HS-27A (cell line): ENCODE data around the gene OR51E1.

Experiments
- DNase-seq: peaks from one replicate; pipeline ENCODE4 v3.0.0-alpha.2; 2012; ENCODE audit warnings: low read depth, missing footprints

The OR51E1 gene

DNA sequence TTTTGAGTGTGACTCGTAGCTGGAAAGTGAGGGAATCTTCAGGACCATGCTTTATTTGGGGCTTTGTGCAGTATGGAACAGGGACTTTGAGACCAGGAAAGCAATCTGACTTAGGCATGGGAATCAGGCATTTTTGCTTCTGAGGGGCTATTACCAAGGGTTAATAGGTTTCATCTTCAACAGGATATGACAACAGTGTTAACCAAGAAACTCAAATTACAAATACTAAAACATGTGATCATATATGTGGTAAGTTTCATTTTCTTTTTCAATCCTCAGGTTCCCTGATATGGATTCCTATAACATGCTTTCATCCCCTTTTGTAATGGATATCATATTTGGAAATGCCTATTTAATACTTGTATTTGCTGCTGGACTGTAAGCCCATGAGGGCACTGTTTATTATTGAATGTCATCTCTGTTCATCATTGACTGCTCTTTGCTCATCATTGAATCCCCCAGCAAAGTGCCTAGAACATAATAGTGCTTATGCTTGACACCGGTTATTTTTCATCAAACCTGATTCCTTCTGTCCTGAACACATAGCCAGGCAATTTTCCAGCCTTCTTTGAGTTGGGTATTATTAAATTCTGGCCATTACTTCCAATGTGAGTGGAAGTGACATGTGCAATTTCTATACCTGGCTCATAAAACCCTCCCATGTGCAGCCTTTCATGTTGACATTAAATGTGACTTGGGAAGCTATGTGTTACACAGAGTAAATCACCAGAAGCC lies 11.0 kb downstream of the OR51E1 start:
- no peak for DNase-seq

DNA sequence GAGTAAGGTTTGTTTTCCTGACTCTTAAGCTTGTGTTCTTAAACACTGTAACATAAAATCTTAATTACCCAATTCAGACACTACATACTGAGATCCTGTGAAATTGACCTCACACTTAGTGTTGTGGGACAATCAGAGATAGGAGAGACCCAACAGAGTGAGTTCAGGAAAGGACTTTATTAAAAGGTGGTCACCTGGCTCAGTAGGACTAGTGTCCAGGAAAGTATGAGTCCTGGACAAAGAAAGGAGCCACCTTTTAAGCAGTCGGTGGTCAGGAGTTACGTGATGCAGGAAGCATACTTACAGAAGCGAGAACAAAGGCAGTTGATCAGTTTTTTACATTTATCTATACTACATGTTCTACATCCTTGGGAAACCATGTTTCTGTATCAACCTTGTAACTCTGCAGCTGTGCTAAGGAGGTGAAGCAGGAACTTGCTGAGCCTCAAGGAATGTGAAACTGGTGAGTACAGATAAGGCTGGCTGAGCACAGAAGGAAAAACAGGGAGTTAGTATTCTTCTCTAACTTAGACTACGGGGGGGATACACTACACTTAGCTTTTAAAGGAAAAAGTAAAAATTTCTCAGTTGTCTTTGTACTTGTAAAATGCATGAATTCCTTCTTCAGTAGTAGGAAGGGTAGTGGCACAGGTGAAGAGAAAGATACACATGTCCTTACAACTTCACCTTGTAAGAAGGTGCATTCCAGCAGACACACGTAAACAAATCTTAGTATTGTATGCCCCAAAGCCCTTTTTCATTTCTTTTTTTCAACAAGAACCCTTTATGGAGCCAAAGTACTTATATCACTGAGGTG lies 15.1 kb downstream of the OR51E1 start:
- DNase-seq, result no peak

DNA sequence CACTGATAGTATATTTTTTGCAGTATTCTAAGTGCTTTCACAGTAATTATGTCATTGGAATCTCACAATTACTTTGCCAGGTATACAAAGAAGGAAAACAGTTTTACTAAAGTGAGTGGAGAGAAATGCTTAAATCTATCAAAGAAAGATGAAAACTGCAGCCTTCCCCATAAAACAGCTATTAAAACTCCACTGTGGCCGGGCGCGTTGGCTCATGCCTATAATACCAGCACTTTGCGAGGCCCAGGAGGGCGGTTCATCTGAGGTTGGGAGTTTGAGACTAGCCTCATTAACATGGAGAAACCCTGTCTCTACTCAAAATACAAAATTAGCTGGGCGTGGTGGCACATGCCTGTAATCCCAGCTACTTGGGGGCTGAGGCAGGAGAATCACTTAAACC lies 19.1 kb downstream of the OR51E1 start:
- DNase-seq, result no peak

DNA sequence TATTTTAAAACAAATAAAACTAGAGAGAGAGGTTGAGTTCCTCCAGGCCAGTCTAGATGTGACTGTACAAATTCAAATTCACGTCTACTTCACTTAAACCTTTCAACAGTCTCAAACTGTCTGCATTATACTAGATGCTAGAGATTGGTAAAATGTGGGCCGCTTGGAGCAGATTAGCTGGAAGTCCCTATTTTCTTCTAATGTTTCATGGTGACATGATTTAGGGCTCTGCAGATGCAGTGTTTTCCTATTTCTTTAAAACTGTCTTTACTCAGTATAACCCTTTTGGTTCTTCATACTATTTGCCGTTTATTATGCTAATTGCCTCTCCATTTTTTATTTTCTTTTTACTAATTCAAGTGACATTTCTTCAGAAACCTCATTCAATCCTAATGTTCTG lies 20.4 kb downstream of the OR51E1 start:
- DNase-seq, result no peak

DNA sequence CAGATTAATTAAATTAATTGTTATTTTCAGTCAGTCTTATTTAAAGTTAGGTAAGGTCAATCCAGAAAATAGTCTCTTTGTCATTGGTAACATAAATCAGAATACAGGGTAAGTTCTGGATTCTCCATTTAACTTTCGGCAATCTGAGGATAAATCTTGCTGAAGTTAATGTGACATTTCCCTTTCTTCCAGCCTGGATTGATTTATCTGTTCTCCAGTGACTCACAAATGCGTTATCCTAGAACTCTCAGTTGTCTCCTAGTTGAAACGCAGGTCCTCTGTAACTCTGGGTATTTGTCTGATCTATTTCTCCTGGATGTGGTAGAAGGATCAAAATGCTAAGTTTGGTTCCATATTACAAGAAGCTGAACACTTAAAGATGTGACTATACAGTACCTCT lies 21.0 kb downstream of the OR51E1 start:
- DNase-seq, result no peak

DNA sequence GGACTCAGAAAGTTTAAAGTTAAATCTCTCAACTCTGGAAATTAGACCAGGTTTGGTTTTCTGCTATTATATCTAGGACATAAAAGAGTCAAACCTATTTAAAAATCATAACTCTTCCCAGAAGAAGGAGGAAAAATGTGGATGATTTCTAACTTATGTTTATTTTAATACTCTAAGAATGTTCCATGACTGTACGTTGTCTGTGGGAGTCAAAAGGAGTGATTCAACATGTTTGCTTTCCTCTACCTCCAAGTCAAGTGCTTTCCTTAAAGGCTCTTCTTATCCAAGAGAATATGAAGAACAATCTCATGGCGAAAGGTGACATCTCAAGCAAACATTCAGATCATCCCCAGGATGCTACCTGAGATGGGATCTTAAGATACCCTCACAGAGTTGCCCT lies 21.6 kb downstream of the OR51E1 start:
- DNase-seq, result no peak

DNA sequence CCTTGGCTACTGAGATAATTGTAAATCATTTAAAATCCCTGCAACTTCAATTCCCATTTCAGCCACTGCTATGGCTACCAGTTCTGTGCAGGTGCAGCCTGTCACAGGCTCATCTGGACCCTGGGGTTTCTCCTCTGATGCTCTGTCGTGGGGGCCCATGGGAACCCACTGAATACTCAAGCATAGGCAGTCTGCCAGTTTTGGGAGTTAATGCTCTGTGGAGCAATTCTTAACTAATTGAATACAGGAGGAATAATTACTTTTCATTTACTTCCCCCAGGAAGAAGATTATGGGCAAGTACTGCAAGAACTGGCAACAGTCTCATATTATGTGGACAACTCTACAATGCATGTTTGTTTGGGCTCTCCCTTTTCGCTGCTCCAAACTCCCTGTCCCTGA lies 28.0 kb downstream of the OR51E1 start:
- DNase-seq, result no peak

DNA sequence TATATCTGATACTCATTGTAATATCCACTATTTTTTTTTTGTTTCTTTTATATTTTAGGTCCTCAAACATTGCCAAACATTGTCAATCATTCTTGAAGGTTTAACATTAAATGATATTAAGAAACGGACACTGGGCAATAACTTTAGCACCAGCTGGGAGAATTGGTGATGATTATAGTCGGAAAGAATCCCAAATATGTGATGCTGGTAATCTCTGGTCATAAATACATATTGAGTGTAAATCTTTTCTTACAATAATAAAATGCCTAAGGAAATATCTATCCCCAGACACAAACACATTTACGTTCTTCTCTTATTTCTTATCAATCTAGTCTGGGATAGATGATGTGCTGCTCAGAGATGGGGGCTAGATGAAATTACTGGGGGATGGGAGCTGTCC lies 28.7 kb downstream of the OR51E1 start:
- peak; percentile 70 for DNase-seq

DNA sequence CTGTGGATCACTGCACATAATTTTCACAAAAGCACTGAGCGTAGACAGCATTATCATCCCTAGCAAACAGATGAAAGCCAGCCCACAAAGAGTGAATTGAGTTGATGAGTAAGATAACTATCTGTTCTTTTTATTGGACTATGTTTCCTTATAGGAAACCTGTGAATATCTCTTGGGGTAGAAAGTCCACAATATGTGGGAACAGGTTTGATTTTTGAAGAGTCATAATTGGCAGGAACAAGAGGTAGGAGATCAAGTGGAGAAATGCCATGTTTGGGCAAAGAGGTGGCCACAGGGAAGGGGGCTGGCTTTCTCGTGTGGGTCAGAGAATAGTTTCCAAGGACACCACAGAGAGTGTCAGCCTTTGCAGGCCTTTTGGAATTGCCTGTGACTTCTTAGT lies 30.0 kb downstream of the OR51E1 start:
- no peak for DNase-seq

DNA sequence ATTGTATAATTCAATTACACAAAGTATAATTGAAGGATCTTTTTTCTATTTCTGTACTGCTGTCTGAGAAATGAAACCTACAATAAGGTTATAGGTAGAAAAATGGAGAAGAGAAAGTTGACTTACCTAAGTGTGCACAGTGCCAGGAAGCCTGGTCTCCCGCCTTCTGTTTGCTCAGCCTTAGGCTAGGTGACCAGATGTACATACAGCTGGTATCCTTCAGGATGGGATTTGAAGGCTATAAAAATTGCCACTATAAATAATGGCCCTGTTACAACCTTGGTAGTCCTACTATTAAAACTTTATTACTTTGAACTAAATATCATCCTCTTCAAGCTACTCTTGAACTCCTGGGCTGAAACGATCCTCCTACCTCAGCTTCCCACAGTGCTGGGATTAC lies 34.2 kb downstream of the OR51E1 start:
- no peak for DNase-seq

DNA sequence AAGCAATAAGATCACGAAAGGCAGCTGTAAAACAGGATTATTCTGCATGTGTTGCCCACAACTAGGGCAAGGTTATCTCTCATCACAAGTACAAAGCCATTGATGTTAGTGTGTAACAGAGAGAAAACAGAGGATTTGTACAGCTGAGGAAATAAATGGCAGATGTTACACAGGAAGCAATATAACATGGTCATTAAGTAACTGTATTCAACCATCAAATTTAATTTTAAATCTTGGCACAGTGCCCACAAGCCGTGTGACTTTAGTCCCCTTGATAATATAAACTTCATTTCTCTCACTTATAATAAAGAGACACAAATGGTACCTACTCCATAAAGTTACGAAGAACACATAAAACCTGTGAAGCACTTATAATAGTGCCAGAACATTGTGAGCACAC lies 36.6 kb downstream of the OR51E1 start:
- no peak for DNase-seq

DNA sequence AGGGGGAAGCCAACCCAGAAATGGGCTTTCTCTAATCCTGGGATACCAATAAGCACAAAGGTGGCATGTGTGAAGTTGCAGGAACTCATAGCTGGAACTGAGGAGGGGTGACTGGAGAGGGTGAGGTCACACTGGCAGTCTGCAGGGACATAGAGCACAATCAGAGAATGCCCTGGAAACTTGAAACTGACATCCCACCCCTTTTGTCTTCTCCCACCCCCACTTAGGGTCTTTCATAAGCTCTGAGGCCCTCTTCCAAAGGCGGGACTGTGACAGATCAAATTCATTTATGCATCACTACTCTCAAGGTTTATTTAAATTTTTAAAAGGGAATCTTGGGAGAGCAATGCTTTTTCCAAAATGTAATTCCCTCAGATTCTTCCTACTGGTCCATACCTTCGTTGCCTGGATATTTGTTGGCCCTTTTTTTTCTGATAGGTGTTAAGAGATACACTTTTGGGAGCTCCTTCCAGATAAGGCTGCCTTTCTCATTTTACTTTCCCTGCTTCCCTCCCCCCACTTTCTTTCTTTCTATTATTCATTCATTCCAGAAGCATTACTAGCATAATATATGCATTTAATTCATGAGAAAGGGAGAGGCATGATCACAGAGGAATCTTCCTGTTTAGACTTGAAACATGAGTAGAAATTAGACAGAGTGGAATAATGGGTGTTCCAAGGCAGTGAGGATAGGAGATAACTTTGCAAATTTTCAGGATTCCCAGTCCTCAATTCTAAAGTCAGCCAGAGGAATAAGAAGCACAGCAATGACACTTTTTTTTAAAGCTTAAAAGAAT lies 39.0 kb downstream of the OR51E1 start:
- no peak for DNase-seq

DNA sequence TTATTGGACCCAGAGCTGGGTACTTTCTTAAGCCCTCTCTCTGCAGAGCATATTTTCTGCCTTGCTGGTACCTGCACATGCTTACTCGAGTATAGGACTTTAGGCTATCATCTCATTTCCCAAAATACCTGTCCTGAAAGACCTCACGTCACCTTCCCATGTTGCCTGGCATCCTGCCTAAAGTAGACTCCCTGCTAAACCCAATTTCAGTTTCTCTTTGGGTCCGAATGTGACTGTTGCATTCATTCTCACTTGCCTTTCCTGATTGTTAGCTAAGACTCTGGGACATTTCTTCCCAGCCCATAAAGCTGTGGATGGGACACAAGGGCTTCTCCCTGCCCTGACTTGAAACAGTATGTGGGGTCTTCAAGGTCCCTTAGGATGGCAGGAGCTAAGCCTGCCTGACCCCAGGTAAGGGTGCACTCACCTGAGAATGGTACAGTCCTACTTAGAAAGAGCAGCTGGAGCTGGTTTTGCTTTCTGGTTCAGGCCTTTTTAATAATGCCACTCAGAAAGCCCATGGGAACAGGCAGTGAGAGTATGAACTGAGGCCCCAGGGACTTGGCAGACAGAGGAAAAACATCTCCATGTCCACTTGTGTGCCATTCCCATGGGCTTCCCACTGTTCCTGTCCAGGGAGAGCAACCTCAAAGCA lies 41.0 kb downstream of the OR51E1 start:
- DNase-seq, result no peak

DNA sequence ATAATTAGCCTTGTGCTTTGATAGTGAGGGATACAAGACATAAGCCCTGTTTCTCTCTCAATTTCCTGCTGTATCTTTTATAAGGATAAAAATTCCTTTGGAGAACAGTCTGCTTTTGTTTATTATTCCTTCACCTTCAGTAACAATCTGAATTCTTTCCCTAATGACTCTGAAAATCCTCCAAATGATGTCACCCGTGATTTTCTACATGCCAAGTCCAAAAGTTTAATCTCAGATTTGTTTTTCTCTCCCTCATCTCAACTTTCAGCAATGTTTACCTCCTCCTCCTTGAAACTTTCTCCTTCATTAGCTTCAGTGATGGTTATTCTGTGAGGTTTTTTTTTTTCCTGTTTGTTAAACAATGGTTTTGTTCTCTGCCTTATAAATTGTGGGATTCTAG lies 51.7 kb downstream of the OR51E1 start:
- no peak for DNase-seq

DNA sequence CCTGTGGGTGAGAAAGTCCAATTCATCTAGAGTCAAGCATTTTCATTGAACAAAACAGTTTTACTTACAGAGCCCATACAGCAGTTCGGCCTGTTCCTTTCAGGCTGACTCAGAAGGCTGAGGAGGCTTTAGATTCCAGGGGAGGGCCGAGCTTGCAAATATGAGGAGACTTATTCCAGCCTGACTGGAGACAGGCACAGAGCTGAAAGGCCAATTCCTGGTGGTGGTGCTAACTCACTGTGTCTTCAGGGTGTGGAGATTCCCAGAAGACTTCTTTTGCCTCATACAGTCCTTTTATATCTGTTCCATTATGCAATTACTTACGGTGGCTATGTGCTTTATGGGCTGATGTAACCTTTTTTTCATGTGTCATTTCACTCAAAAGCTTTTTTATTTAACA lies 53.8 kb downstream of the OR51E1 start, which contains the start of gene OR51E2:
OR51E2 (minus strand) TSS at position 269 of the 400 bp plus-strand sequence. CDS start 15,142 bp downstream, outside the sequence.
- DNase-seq, result no peak

DNA sequence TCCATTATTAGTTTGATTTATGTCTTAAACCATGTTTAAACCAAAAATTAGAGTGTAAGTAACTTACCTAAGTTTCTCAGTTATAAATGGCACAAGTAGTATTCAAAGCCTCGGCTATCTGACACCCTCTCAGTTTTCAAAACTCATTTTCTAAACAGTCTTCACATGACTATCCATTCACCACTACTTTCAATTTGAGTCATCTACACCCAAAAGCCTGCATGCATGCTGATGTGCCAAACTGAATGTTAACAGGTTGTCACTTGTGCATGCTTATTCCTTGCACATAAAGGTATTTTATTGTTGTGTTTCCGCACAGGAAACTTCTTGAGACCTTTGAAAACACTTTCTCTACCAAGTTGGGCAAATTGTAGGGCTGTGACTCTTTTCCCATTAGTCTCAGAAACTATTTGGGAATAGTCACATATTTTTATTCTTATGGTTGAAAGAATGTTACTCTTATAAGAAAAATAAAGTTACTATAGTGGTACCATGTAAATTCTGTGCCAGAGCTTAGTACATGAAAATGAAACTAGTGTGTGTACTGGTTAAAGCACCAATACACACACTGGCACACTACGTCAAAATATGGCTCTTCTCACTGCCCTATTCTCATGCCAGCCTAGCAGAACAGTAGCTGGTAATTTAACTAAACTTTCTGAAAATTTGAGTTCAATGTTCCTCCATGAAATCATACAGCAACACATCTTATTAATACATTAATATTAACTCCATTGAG lies 56.1 kb downstream of the OR51E1 start:
- DNase-seq, result no peak

DNA sequence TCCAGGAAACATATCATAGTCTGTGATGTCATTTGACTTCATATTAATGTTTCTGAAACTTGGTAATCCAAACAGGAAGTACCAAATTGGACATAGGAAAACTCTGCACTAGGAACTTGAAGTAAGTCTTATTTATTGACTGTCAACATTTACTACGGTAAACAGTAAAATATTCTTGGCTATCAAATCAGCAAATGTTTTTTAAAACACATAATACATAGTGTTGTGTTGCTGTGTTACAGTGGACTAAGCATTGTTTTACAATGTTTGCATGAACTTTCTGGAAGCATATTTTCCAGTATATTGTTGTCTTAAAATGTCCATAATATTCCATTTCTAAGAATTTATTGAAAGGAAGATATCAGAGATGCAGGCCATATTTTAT lies 56.6 kb downstream of the OR51E1 start:
- DNase-seq, result no peak

DNA sequence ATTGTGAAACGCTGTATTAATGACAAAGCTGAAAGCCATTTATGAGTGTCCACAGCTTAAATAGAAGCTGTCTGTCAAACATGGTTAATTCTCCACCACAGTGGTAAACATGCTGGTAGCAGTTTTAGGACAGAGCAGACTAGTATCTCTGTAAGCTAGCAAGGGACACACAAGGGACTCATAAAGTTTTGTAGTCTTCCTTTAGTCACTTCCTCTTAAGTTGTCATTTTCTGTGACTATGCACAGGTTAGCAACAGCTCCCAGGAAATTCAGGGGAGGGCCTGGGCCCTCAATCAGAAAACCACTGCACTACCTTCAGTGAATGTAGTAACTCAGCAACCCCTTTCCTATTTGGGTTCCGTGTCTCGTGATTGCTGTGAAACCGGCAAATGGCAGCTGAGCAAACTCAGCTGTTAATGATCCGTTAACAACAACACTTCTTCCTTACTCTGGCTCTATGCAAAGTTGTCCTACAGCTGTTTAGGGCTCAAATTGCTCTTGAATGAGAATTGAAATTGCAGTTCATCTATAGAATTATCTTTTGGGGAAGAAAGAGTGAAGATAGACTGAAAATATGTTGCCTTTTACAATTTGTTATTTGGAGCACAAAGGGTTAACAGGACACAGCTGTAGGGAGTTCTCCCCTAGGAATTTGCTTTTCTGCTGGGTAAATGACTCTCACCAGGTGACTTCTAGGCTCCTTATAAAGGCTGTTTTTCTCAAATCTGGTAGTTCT lies 60.4 kb downstream of the OR51E1 start, which contains the start of gene MMP26:
MMP26 (plus strand) TSS at position 731 of the 736 bp plus-strand sequence.
- DNase-seq, result no peak

DNA sequence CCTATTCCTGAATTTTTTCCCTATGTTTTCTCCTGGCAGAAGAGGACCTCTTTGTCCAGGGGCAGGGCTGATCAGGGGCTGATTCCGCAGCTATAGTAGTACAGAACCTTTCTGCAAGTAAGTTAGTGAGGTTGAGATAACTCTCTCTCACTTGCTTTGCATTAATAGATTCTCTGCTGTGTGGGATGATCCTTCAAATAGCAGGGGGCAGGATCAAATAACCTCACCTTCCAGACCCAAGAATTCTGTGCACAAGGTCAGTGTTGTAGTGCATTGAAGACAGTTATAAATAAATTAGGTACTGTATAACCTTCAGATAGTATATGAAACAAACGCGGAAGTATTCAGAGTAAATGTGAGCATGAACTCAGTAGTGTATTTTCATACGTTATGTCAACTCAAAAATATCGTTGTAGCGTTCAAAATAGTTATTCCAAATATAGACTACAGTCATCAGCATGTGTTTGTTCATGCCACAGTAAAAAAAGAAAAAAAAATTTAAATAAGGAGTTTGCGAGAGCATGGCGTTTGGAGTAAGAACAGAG lies 61.1 kb downstream of the OR51E1 start:
- no peak for DNase-seq
